GM21576 (cell line): ENCODE measurements around the gene PRKCE.

ENCODE experiments used
- ATAC-seq: cut with Tn5 transposase; IDR thresholded peaks from one replicate; pipeline ENCODE4 v1.9.1; 2021; ENCODE audit warnings: mild to moderate bottlenecking, moderate library complexity; ENCODE audit not compliant: unreplicated experiment

The PRKCE gene

GRCh38 chr2:45951025-45951727 lies 299.7 kb downstream of the PRKCE start:
- no peak for ATAC-seq

GRCh38 chr2:45952591-45952990 lies 301.1 kb downstream of the PRKCE start:
- ATAC-seq = no peak

GRCh38 chr2:45953376-45954027 lies 302.0 kb downstream of the PRKCE start:
- ATAC-seq = no peak

GRCh38 chr2:45954233-45954850 lies 302.9 kb downstream of the PRKCE start:
- ATAC-seq = no peak

- no peak for ATAC-seq
Observed at GRCh38 chr2:45957533-45958227, 306.2 kb downstream of the PRKCE start.

GRCh38 chr2:45960057-45960863 lies 308.8 kb downstream of the PRKCE start:
- no peak for ATAC-seq

DNA sequence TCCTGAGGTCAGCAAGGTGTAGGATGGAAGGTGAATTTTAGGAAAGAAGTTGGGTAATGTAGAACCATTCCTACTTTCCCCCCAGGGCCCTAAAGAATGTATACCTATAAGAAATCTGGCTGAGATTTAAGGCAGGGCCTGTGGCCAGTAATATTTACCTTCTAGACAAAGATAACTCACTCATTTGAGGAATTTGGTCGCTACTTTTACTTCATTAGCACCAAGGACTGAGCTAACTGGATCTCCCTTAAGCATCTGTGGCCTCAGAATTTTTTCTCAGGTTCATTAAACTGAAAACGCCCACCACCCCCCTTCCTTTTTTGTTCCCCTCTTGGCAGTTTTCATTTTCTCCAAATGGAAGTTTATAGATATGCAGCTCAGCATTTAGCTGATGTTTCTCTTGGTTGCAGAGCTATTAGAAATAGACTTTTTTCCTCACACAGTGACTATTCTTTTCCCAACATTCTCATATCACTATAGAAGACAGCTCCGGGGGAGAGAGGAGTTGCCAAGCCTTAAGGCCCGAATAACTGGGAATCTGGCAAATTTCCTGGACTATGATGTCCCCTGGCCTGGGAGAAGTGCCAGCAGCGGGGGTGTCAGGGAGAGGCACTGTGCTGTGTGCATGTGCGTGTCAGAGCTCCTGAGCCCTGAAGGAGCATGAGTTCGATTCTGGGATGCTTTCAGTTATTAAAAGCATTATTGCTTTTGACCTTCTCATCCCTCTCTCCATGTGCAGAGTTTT lies 310.9 kb downstream of the PRKCE start:
- no peak for ATAC-seq

DNA sequence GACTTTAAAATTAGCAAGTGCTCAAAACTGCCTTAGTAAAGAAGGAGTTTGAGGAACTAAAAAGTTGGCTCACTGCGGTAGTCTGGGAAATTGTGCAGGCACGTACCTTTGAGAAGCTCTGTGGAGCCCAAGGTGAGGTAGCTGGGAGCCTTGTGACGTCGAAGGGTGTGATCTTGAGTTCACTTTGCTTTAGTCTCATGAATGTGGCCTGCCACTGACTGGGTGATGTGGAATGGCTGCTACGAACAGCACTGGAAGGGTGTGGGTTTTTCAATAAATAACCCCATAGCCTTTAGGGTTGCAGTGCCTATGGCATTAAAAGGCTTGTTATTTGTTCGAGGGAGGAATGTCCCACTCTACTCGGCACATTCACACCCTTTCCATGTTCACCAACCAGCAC lies 312.3 kb downstream of the PRKCE start:
- ATAC-seq = no peak

GRCh38 chr2:45964223-45964841 lies 312.9 kb downstream of the PRKCE start:
- ATAC-seq = no peak

DNA sequence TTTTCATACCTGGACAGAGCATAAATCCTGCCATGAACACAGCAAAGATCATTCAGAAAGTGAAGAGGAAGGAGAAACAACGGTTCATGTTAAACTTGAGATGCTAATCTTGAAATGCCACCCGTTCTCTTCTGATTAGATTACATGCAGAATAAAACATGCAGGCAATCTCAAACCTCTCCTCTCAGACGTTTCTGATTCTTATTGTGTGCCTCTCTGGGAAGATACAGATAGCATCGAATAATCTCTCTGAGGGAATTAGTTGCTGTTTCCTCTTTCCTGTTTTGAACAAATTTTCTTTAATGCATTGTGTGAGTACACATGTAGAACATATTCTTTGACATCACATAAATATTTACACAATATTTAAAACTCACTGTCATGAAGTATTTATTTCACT lies 313.4 kb downstream of the PRKCE start:
- ATAC-seq = no peak

DNA sequence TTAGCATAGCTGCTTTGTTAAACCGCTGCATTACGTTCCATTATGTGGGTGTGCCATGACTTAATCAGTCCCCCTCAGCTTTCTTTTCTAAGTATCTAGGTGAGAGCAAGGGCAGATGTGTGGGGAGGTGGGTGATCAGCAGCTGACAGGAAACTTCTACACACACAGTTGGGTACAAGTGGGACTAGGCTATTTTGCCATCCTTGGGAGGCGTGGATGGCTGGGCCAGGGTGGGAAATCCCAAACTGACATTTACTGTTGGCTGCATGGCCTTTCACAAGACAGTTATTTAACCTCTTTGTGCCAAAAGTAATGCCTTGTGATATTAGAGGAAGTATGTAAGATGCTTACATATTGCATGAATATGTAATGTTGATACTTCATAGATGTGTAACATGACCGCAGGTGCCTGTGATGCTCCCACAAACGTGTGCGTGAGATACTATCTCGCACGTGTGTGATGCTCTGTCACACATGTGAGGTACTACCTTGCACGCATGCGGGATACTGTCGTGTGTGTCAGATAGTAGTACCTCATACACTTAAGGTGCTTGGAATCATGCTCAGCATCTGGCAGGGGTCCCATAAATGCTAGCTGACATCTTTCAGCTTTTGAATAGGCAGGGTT lies 314.5 kb downstream of the PRKCE start:
- ATAC-seq = no peak

DNA sequence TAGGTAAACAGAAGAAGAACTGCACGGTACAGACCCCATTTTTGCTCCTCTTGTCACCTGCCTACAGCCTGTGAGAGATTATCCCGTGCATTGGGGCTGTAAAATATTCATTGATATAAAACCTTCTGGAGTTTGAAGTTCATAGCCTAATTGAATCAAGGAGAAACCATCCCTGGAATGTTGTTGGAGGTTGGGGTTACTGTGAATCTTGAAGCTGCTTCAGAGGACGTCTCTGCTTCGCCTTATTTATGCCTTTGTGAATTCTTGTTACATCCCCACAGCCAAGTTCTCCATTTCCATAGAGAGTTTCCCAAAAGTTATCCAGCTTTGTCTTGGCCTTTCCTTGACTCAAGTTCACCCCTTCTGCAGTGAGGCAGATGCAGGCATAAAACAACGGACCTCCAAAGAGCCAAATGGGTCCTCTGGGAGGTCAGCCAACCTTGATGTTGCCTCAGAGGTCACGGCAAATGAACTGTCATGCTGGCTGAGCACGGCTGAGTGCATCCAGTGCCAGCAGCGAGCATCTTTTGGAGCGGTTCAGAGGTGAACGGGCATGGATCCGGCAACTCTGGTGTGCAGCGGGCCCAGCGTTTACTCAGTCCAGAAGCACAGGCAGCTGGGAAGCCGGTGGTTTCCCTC lies 317.6 kb downstream of the PRKCE start:
- ATAC-seq = no peak

- no peak for ATAC-seq
Observed at GRCh38 chr2:45973426-45973825, 322.0 kb downstream of the PRKCE start.

DNA sequence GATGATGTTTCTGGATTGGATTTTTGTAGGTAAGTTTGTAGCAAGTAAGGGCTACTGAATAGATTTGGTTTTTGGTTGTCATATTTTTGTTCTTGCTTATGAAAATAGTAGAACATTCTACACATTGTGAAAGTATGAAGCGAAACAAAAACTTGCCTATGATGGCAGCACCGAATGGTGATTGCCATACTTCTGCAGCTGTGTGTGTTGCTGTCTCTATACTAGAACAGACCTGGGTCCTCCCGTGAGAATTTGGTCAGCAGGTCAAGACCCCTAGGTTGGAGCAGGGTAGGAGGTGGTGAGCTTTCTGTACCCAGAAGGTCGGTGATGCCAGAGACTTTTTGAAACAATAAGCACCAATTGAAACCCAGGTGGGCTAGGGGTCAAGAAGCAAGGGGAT lies 322.6 kb downstream of the PRKCE start:
- ATAC-seq = peak; percentile 85

DNA sequence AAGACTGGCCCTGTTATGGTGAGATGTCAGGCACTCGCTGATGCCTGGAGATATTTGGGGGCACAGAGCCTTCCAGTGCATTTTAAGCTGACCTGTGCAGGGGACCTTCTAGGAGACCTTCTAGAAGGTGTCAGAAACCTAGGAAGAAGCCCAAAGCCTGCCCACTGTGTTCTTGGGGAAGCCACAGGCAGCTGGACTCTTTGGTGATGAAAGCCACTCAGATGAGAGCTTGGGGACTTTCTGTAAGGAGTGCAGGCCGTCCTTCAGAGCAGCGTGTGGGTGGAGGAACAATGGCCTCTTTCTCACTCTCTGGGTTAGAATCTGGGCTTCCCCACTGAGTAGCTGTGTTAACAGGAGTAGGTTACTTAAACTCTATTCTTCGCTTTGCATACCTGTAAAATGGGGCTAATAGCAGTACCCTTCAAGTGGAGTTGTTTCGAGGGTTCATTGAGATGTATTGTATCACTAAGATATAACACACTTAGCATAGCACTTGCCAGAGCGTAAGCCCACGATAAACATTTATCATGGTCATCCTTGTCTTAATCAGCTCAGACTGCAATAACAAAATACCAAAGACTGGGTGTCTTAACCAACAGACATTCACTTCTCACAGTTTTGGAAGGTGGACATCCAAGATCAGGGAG lies 323.4 kb downstream of the PRKCE start:
- ATAC-seq = peak; percentile 69

DNA sequence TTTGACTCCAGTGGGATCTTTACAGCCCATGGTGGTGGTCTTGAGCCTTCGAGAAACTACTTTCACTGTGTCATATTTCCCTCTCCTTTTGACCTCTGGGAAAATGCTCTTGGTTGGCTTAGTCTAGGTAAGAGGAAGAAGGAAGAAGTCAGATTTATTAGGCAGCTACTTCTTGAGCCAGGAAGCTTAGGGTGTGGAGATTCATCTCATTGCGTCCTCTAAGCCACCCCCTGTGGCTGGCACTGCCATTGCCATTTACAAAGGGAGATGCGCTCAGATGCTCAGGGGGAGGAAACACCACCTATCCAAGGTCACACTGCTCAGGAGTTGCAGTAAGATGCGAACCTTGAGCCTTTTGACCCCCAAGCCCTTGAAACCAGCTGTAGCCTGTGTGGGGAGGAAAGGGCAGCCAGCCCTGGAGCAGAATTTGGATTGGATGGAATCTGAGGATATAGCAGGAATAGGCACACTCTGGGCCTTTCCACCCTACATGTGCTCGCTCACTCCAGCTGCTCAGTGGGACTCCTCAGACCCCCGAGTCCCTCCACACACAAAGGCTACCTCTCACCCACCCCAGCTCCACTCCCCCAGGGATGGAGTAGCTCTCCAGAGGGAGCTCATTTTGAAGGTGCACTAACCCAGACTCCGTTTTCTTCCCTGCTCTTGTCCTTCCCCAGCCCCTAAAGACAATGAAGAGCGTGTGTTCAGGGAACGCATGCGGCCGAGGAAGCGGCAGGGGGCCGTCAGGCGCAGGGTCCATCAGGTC lies 324.5 kb downstream of the PRKCE start:
- no peak for ATAC-seq

DNA sequence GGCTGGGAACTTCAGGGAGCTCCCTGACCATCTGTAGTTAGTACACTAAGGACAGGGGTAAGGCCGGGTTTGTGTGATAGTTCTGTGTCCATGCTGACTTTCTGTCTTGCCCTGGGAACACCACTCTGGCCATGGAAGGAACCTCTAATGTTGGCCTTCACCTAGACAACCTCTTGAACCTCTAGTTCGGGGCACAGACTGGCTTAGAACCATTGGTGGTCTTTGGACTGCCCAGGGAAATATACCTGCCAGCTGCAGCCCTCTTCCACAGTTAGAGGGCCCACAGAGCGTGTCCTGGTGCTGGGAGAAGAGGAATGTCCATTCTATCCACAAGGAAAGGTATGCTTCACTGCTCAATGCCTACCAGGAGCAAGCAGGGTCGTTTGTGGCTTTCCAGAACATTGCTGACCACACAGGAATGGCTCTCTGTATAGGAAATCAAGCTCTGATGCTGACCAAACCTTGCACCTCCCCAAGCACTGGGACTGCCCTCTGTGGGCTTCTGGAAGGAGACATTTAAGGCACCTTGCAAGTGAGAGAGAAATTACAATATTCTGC lies 326.9 kb downstream of the PRKCE start:
- ATAC-seq = no peak
